NOMO-1 treated with DMSO at 0.1 percent for 48 hours (cell line): Measurements from ENCODE around the gene LY86.
A peak's percentile ranks its signal among the peaks of the same experiment; 100 is the strongest.
"Not testable (repeated sequence)": the region's sequence is repeated elsewhere in the genome, so short reads cannot be mapped to it uniquely, and the experiment has no call there.

Experiments used
- DNase-seq: peaks from one replicate; lab custom pipeline; 2025; ENCODE audit not compliant: unreplicated experiment; lab: John Stamatoyannopoulos, UW

LY86 gene

GRCh38 chr6:6595952-6596351 lies 7.4 kb downstream of the LY86 start:
- no peak for DNase-seq

- no peak for DNase-seq
Observed at GRCh38 chr6:6596529-6597328, 8.2 kb downstream of the LY86 start.

GRCh38 chr6:6597682-6598081 lies 9.2 kb downstream of the LY86 start:
- DNase-seq = no peak

GRCh38 chr6:6599468-6599873 lies 11.0 kb downstream of the LY86 start:
- no peak for DNase-seq

GRCh38 chr6:6600875-6601274 lies 12.4 kb downstream of the LY86 start:
- no peak for DNase-seq

GRCh38 chr6:6602262-6602661 lies 13.7 kb downstream of the LY86 start:
- no peak for DNase-seq

- DNase-seq = no peak
Observed at GRCh38 chr6:6603317-6603716, 14.8 kb downstream of the LY86 start.

GRCh38 chr6:6604015-6604414 lies 15.5 kb downstream of the LY86 start:
- DNase-seq = no peak

- DNase-seq = no peak
Observed at GRCh38 chr6:6604566-6604965, 16.0 kb downstream of the LY86 start.

GRCh38 chr6:6605873-6606272 lies 17.4 kb downstream of the LY86 start:
- DNase-seq = no peak

- DNase-seq = not testable (repeated sequence)
Observed at GRCh38 chr6:6606391-6607030, 18.0 kb downstream of the LY86 start.

GRCh38 chr6:6609450-6609849 lies 20.9 kb downstream of the LY86 start:
- no peak for DNase-seq

GRCh38 chr6:6610031-6610591 lies 21.6 kb downstream of the LY86 start:
- DNase-seq = peak; percentile 81

- no peak for DNase-seq
Observed at GRCh38 chr6:6611486-6611885, 23.0 kb downstream of the LY86 start.

- DNase-seq = no peak
Observed at GRCh38 chr6:6612308-6612707, 23.8 kb downstream of the LY86 start.

GRCh38 chr6:6613103-6613718 lies 24.7 kb downstream of the LY86 start:
- not testable (repeated sequence) for DNase-seq

- no peak for DNase-seq
Observed at GRCh38 chr6:6614096-6614982, 25.8 kb downstream of the LY86 start.

GRCh38 chr6:6614983-6615349 lies 26.4 kb downstream of the LY86 start:
- no peak for DNase-seq

- no peak for DNase-seq
Observed at GRCh38 chr6:6616656-6617055, 28.1 kb downstream of the LY86 start.

GRCh38 chr6:6619021-6619794 lies 30.7 kb downstream of the LY86 start:
- no peak for DNase-seq
